GM19351 (cell line): ENCODE measurements around the gene INCA1.
"Not testable (repeated sequence)": the region's sequence is repeated elsewhere in the genome, so short reads cannot be mapped to it uniquely, and the experiment has no call there.

ENCODE experiments used
- ATAC-seq: cut with Tn5 transposase; IDR thresholded peaks from one replicate; pipeline ENCODE4 v1.9.1; 2021; ENCODE audit warnings: mild to moderate bottlenecking, moderate library complexity; ENCODE audit not compliant: unreplicated experiment

INCA1 gene, protein sequence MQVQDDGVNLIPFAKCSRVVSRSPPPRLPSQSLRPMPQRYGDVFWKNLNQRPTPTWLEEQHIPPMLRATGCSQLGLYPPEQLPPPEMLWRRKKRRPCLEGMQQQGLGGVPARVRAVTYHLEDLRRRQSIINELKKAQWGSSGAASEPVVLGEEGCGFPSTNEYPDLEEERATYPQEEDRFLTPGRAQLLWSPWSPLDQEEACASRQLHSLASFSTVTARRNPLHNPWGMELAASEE

DNA sequence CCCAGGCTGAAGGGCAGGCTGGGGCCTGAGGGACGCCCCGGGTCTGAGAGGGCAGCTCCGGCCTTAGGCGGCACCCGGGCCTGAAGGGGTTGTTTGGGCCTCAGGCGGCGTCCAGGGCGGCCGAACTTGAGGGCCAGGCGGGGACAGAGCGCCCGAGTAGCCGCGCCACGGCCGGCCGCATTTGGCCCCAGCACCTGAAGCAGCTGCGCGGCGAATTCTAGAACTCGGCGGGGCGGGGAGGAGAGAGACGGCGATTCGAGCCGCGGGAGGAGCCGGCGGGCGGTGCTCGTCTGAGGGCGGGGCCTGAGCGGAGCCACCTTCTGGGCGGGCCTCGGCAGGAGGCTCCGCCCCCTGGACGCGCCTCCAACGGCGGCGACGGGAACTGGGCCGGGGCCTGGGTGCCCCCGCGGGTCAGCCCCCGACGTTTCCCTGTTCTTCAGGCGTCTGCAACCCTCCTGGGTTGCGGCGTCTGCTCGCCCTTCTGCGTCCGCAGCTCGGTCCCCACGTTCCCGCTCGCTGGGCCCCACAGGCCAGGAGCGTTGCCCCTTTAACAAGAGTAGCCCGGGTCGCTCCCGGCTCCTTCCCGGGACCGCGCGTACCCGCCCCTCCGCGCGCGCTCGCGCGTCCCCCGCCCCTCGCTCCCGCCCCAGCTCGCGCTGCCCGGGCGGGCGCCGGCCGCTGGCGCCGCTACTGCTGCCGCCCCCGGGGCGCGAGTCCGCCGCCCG, at the start of gene INCA1, which contains the start of gene KIF1C:
INCA1 (minus strand) TSS at position 221 of the 725 bp plus-strand sequence. CDS start 3,085 bp downstream, outside the sequence.
KIF1C (plus strand) TSS at position 649 of the 725 bp plus-strand sequence. CDS start 2,297 bp downstream, outside the sequence.
- peak; percentile 88 for ATAC-seq

- ATAC-seq, result no peak
Measured at GRCh38 chr17:5045496-5045895, 48.2 kb upstream of the INCA1 start.

DNA sequence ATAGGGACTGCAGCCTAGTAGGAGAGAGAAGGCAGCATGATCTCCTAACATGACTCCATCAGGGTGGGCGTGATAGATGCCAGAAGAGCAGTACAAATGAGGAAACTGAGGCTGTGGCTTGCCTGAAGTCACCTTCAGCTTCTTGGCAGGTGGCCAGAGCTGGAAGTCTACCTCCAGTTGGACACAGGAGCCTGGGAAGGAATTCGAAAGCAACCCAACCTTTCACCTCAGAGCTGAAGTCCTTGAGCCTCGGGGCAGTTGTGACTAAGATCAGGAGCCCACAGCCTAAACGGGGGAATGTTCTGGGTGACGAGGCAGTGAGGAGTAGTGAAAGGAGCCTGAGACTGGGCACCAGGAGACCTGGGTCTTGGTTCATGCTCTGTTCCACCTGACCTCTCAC, 47.3 kb upstream of the INCA1 start:
- ATAC-seq, result no peak

DNA sequence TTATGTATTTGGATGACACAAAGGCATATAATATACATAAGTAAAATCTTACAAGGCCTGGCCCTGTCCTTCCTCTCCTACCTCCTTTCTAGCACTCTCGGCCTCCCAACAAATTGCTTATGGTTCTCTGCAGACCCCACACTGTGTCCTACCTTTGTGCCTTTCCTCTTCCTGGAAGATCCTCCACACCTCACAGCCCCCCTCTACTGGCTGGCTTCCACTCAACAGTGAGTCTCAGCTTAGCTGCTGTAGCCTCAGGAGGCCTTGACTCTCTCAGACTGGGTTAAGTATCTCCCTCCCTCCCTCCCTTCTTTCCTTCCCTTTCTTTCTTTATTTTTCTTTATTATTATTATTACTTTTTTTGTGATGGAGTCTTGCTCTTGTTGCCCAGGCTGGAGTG, 46.2 kb upstream of the INCA1 start:
- no peak for ATAC-seq

GRCh38 chr17:5042157-5043022, 45.1 kb upstream of the INCA1 start:
- no peak for ATAC-seq

- no peak for ATAC-seq
Measured at GRCh38 chr17:5035315-5035714, 38.0 kb upstream of the INCA1 start, which contains the start of gene SLC52A1. Gene SLC52A1, minus strand, starts transcription at chr17:5035426. Its CDS starts 820 bp downstream, at chr17:5034606.

GRCh38 chr17:5034651-5035050, 37.3 kb upstream of the INCA1 start:
- no peak for ATAC-seq

DNA sequence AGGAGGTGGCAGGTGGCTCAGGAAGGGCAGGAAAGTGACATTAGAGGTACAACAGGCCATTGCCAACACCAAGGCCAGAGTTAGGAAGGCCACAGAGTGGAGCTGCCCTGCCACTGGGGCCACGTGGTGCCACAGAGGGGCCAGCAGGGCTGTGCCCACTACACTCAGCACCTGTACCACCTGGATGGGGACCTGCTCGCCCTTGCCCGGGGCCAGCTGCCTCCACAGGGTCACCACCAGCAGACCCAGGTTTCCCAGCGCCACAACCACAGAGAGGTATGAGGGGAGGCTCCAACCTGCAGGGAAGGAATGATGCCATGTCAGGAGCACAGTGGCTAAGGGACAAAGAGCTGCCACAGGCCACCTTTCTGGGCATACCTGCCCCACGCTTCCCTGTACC, 36.7 kb upstream of the INCA1 start:
- ATAC-seq, result no peak

GRCh38 chr17:5033352-5034015, 36.2 kb upstream of the INCA1 start:
- ATAC-seq, result no peak

DNA sequence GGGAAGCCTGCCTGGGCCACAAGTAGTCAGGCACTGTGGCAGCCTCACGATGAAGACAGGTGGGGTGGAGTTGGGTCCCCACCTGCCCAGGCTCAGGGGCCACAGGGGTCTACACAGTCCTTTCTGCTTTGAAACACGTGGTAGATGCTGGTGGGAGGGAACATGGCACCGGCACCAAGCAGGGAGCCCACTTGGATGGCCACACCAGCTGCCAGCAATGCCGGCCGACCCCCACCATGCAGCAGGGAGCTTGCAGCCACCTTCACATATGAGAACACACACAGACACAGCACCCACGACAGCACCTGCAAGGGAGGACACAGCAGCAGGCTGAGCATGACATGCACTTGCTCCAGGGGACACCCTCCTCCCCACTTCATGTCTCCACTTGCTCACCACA, 35.5 kb upstream of the INCA1 start:
- no peak for ATAC-seq

- no peak for ATAC-seq
Measured at GRCh38 chr17:5031365-5032082, 34.2 kb upstream of the INCA1 start.

DNA sequence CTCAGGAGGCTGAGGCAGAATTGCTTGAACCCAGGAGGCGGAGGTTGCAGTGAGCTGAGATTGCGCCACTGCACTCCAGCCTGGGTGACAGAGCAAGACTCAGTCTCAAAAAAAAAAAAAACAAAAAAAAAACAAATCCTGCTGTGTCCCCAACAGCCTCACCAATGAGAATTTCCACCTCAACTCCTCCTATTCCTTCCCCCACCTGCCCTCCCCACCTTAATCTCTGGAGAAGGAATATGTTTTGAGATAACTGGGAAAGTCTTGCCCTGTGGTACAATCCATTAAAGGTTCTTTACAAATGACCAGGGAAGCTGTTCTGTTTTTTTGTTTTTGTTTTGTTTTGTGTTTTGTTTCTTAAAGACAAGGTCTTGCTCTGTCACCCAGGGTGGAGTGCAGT, 32.8 kb upstream of the INCA1 start:
- ATAC-seq, result not testable (repeated sequence)

GRCh38 chr17:5027916-5028315, 30.6 kb upstream of the INCA1 start:
- ATAC-seq, result no peak

DNA sequence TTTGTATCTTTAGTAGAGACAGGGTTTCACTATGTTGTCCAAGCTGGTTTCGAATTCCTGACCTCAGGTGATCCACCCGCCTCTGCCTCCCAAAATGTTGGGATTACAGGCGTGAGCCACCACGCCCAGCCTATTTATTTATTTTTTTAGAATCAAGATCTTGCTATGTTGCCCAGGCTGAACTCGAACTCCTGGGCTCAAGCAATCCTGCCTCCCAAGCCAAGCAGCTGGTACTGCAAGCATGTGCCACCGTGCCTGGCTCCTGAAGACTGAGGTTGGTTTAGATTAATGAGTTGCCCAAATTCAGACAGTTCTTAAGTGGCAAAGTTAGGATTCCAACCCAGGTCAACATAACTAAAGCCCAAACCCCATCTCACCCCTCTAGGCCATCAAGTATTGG, 30.0 kb upstream of the INCA1 start:
- ATAC-seq, result no peak

DNA sequence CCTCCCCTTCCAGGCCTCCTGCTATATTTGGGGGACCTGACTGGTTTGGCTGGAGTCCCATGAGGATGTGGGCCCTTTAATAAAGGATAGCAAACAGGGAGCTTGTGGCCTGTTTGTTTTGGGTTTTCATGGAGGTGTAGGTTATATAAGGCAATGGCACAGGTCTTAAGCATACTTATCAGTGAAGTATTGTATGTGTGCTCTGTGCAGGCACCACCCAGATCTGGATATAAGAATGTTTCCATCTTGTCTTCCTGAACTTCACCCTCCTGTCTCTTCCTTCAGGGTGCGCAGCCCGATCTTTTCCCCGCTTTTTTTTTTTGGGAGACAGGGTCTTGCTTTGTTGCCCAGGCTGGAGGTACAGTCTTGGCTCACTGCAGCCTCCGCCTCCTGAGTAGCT, 27.3 kb upstream of the INCA1 start:
- no peak for ATAC-seq

- no peak for ATAC-seq
Measured at GRCh38 chr17:5023588-5024147, 26.3 kb upstream of the INCA1 start.

- no peak for ATAC-seq
Measured at GRCh38 chr17:5022171-5022711, 24.9 kb upstream of the INCA1 start.

GRCh38 chr17:5020502-5021023, 23.2 kb upstream of the INCA1 start:
- no peak for ATAC-seq

DNA sequence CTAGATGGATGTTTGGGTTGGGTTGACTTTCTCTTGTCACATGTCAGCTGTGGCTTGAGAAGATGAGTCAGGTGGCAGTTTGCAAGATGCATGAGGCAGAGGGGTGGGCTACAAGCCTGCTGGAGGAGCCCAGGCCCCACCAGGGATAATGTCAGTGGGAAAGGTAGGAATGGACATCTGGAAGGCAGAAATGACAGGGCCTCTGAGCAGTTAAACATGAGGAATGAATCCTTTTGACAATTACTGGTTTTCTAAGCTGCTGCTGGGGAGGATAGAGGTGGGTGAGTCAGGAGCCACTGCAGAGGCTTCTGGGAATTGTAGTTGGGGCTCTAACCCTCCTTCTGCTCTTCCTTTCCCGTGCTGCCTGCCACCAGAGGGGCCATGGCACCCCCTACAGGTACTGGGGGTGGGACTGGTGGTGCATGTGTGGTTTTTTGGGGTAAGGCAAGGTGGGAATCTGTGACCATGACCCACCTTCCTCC, 22.2 kb upstream of the INCA1 start:
- no peak for ATAC-seq
